ENCODE data around the gene COL21A1. TPM values are rescaled to one million over a fixed set of nuclear protein-coding genes. Genes with fewer than 3 reads are reported as not detected.

COL21A1 gene
- total RNA-seq, 1 donor from 2014 or later: 24.5 TPM

DNA sequence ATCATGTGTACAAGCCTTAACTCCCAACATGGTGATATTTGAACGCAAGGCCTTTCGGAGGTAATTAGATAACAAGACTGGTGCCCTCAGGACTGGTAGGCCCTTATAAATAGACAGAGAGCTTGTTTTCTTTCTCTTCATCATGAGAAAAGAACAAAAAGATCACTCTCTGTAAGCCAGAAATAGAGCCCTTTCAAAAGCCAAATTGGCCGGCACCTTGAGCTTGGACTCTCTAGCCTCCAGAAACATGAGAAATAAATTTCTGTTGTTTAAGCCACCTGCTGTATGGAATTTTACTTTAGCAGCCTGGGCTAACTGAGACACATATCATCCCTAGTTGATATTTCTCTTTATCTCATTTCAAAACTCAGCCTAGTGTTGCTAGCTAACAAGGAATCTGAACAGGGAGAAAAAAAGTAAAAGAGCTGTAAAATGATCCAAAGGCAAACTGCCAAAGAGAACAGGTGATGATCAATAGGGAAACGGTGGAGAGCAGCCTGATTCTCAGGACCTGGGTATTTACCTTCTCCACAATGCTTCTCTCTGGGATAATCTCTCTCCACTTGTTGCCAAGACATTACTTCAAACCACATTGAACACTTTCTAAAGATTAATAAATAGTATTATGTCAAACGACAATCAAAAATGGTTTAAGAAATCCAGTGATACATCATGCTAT, 6.1 kb downstream of the COL21A1 start:
- intact Hi-C loops (cut with DNase I): no loop called here
- TF ChIP-seq, protein P1, sequence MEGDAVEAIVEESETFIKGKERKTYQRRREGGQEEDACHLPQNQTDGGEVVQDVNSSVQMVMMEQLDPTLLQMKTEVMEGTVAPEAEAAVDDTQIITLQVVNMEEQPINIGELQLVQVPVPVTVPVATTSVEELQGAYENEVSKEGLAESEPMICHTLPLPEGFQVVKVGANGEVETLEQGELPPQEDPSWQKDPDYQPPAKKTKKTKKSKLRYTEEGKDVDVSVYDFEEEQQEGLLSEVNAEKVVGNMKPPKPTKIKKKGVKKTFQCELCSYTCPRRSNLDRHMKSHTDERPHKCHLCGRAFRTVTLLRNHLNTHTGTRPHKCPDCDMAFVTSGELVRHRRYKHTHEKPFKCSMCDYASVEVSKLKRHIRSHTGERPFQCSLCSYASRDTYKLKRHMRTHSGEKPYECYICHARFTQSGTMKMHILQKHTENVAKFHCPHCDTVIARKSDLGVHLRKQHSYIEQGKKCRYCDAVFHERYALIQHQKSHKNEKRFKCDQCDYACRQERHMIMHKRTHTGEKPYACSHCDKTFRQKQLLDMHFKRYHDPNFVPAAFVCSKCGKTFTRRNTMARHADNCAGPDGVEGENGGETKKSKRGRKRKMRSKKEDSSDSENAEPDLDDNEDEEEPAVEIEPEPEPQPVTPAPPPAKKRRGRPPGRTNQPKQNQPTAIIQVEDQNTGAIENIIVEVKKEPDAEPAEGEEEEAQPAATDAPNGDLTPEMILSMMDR (IDR thresholded peaks at IDR 0.05): no peak
- no peaks in the 10 kb centered on the region for H3K36me3 ChIP-seq
- peak overlapping the region; percentile 23 to 49 for H3K4me3 ChIP-seq
- no peaks in the 10 kb centered on the region for H3K9me3 ChIP-seq
- H3K27ac ChIP-seq: peak overlapping the region; percentile 84 to 88
- DNase-seq (ENCODE audit: low spot score in 2 of 2): no peak
- no peaks in the 10 kb centered on the region for H3K27me3 ChIP-seq
- H3K4me1 ChIP-seq: peaks cover 0 to 28% of the 10 kb centered on the region in 2 donors

- intact Hi-C loops (cut with DNase I): no loop called here
- Histone ChIP-seq H3K9me3 (no peaks in the 10 kb centered on the region), H3K36me3 (no peaks in the 10 kb centered on the region), H3K4me1 (peaks cover 0 to 35% of the 10 kb centered on the region in 2 donors), H3K27ac (peak overlapping the region; percentile 15 to 57), H3K4me3 (no peak overlapping the region), H3K27me3 (no peaks in the 10 kb centered on the region)
- TF ChIP-seq, protein P1 (IDR thresholded peaks at IDR 0.05): no peak
- DNase-seq (ENCODE audit: low spot score in 2 of 2): no peak
Measured at GRCh38 chr6:56238352-56238751, 9.0 kb downstream of the COL21A1 start.

GRCh38 chr6:56235245-56235644, 12.1 kb downstream of the COL21A1 start:
- H3K4me3 ChIP-seq: no peak overlapping the region
- DNase-seq (ENCODE audit: low spot score in 2 of 2): no peak
- TF ChIP-seq, protein P1 (IDR thresholded peaks at IDR 0.05): no peak
- no peaks in the 10 kb centered on the region for H3K36me3 ChIP-seq
- peak overlapping the region; percentile 45 to 75 for H3K27ac ChIP-seq
- H3K27me3 ChIP-seq: no peaks in the 10 kb centered on the region
- H3K9me3 ChIP-seq: no peaks in the 10 kb centered on the region
- H3K4me1 ChIP-seq: peaks cover 0 to 37% of the 10 kb centered on the region in 2 donors
- intact Hi-C loops (cut with DNase I): no loop called here

- TF ChIP-seq, protein P1 (IDR thresholded peaks at IDR 0.05): no peak
- intact Hi-C loops (cut with DNase I): no loop called here
- H3K27ac ChIP-seq: peak overlapping the region; percentile 44
- H3K36me3 ChIP-seq: no peaks in the 10 kb centered on the region
- no peaks in the 10 kb centered on the region for H3K9me3 ChIP-seq
- peaks cover 0 to 27% of the 10 kb centered on the region in 2 donors for H3K4me1 ChIP-seq
- DNase-seq (ENCODE audit: low spot score in 2 of 2): no peak
- H3K27me3 ChIP-seq: no peaks in the 10 kb centered on the region
- peak overlapping the region in 1 of 2 donors; percentile 25 for H3K4me3 ChIP-seq
Measured at GRCh38 chr6:56232436-56232835, 14.9 kb downstream of the COL21A1 start.

DNA sequence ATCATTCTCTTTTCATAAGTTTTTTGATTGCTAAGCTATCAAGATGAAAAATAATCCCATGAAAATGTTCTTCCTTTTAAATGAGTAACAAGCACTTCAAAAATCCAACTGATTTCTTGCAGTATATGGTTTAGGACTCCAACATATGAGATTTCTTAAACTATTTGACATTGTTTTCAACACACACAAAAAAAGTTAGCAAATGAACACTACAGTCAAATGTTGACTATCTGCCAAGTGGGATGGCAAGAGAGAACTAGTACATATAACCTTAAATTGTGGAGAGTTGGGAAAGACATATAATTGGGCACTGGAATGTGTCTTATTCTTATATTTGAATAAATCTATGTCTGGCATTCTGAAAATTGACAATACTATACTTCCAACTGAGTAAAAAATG, 15.6 kb downstream of the COL21A1 start:
- no peaks in the 10 kb centered on the region for H3K9me3 ChIP-seq
- H3K27ac ChIP-seq: peak overlapping the region in 1 of 2 donors; percentile 44
- peaks cover 0 to 31% of the 10 kb centered on the region in 2 donors for H3K4me1 ChIP-seq
- no peak for DNase-seq (ENCODE audit: low spot score in 2 of 2)
- H3K27me3 ChIP-seq: no peaks in the 10 kb centered on the region
- H3K4me3 ChIP-seq: no peak overlapping the region
- H3K36me3 ChIP-seq: no peaks in the 10 kb centered on the region
- TF ChIP-seq, protein P1 (IDR thresholded peaks at IDR 0.05): no peak
- intact Hi-C loops (cut with DNase I): no loop called here
